Measurements from ENCODE around the gene SMYD3.

The SMYD3 gene

GRCh38 chr1:246517391-246517790, 10.3 kb upstream of the SMYD3 start:
- H3K9me3 ChIP-seq (ENCODE audit: control insufficient read depth, insufficient read depth, low read depth, low read length) = no peaks in the 10 kb centered on the region
- no peak overlapping the region for H3K27ac ChIP-seq (ENCODE audit: extremely low read depth, low read depth, low read length)
- TF ChIP-seq WT1 (tag by site-specific recombination; IDR thresholded peaks at IDR 0.05) (no peak), ZBTB21 (tag by site-specific recombination; IDR thresholded peaks at IDR 0.05) (no peak), ZNF19 (tag by site-specific recombination; IDR thresholded peaks at IDR 0.05; ENCODE audit: low read depth) (no peak), ZNF155 (tag by site-specific recombination; IDR thresholded peaks at IDR 0.05) (no peak), ZNF792 (tag by site-specific recombination; IDR thresholded peaks at IDR 0.05) (no peak), ZNF530 (tag by site-specific recombination; IDR thresholded peaks at IDR 0.05; ENCODE audit: low read depth) (no peak), ZNF830 (tag by site-specific recombination; IDR thresholded peaks at IDR 0.05; ENCODE audit: low read depth) (no peak), GLI4 (tag by site-specific recombination; IDR thresholded peaks at IDR 0.05) (no peak), ZNF26 (tag by site-specific recombination; IDR thresholded peaks at IDR 0.05) (no peak), ATF2 (tag by site-specific recombination; IDR thresholded peaks at IDR 0.05; ENCODE audit: low read depth) (no peak), PRDM1 (tag by site-specific recombination; IDR thresholded peaks at IDR 0.05) (no peak), TCF7L2 (IDR thresholded peaks at IDR 0.05; ENCODE audit: borderline replicate concordance, low read depth, low read length) (no peak), ZNF610 (tag by site-specific recombination; IDR thresholded peaks at IDR 0.05; ENCODE audit: borderline replicate concordance) (no peak), ZNF791 (tag by site-specific recombination; IDR thresholded peaks at IDR 0.05) (no peak), ZNF214 (tag by site-specific recombination; IDR thresholded peaks at IDR 0.05; ENCODE audit: borderline replicate concordance) (no peak)
- H3K4me3 ChIP-seq (ENCODE audit: low read depth, low read length) = no peak overlapping the region
- CTCF ChIA-PET = no interaction called here
- no peaks in the 10 kb centered on the region for H3K4me1 ChIP-seq (ENCODE audit: control insufficient read depth, insufficient read depth, low read length)
- POLR2A ChIA-PET = no interaction called here
- H3K36me3 ChIP-seq (ENCODE audit: control insufficient read depth in 2 of 2, insufficient read depth in 1 of 2, low read length in 2 of 2) = no peaks in the 10 kb centered on the region

GRCh38 chr1:246516126-246516525, 9.0 kb upstream of the SMYD3 start:
- H3K27ac ChIP-seq (ENCODE audit: extremely low read depth, low read depth, low read length) = no peak overlapping the region
- no peak for TF ChIP-seq ZSCAN16 (tag by site-specific recombination; IDR thresholded peaks at IDR 0.05)
- TF ChIP-seq ZNF2 (tag by site-specific recombination; IDR thresholded peaks at IDR 0.05) = no peak
- no peak for TF ChIP-seq ZNF19 (tag by site-specific recombination; IDR thresholded peaks at IDR 0.05; ENCODE audit: low read depth)
- no peak for TF ChIP-seq INSM2 (tag by site-specific recombination; IDR thresholded peaks at IDR 0.05)
- TF ChIP-seq ZNF146 (tag by site-specific recombination; IDR thresholded peaks at IDR 0.05) = no peak
- TF ChIP-seq ZNF18 (tag by site-specific recombination; IDR thresholded peaks at IDR 0.05) = no peak
- TF ChIP-seq ZSCAN5A (tag by site-specific recombination; IDR thresholded peaks at IDR 0.05) = no peak
- H3K4me3 ChIP-seq (ENCODE audit: low read depth, low read length) = no peak overlapping the region
- CTCF ChIA-PET = no interaction called here
- H3K4me1 ChIP-seq (ENCODE audit: control insufficient read depth, insufficient read depth, low read length) = no peaks in the 10 kb centered on the region
- no peaks in the 10 kb centered on the region for H3K9me3 ChIP-seq (ENCODE audit: control insufficient read depth, insufficient read depth, low read depth, low read length)
- H3K36me3 ChIP-seq (ENCODE audit: control insufficient read depth in 2 of 2, insufficient read depth in 1 of 2, low read length in 2 of 2) = no peaks in the 10 kb centered on the region
- POLR2A ChIA-PET = no interaction called here
